Psoas muscle (tissue), 8 donors: Measurements from ENCODE around the gene PCYOX1L. TPM values are rescaled to one million over a fixed set of nuclear protein-coding genes. Genes with fewer than 3 reads are reported as not detected.

Experiments used
- ATAC-seq, 4 donors: fragments of 200-7000 bp; cut with Tn5 transposase; one replicate each; pipeline ENCODE4 v1.9.1; 2020; ENCODE audit warnings: moderate library complexity in 3 of 4, mild to moderate bottlenecking in 2 of 4
- DNase-seq, 2 donors: peaks; one replicate each; pipeline ENCODE4 v3.0.0-alpha.2; 2020
- H3K27ac ChIP-seq: fragments of 200-600 bp; one replicate; pipeline ENCODE4 v1.8.0; 2022
- H3K27me3 ChIP-seq, 3 donors: fragments of 200-600 bp in 1 of 3; one replicate each; pipeline versions ENCODE4 v1.6.1 to v1.8.0; 2013 to 2022; ENCODE audit warnings: low read length in 2 of 3, mild to moderate bottlenecking in 2 of 3, moderate library complexity in 1 of 3; ENCODE audit not compliant: insufficient read depth in 3 of 3
- H3K36me3 ChIP-seq, 2 donors: fragments of 200-600 bp in 1 of 2; one replicate each; pipeline versions ENCODE4 v1.6.1 to v1.8.0; 2013 to 2022; ENCODE audit warnings: low read depth in 1 of 2, mild to moderate bottlenecking in 1 of 2, moderate library complexity in 1 of 2; ENCODE audit not compliant: insufficient read depth in 1 of 2
- H3K4me1 ChIP-seq: fragments of 200-600 bp; one replicate; pipeline ENCODE4 v1.8.0; 2022
- H3K4me3 ChIP-seq: fragments of 200-600 bp; one replicate; pipeline ENCODE4 v1.8.0; 2022; ENCODE audit warnings: mild to moderate bottlenecking
- H3K9me3 ChIP-seq: fragments of 200-600 bp; one replicate; pipeline ENCODE4 v1.8.0; 2022
- WGBS, 3 donors: extraction: QIAGEN DNeasy Blood & Tissue Kit; methylation state at CpG; one replicate each; pipeline versions ENCODE4 v1.1.6 to v1.1.7; 2013; 5-methylcytosine and 5-hydroxymethylcytosine counted together
- intact Hi-C, 2 donors: fragments of 100-400 bp; cut with DNase I; formaldehyde crosslinking; loops; one replicate each; pipeline versions ENCODE4 v1.11.0 to v1.14.2; 2022
- long read RNA-seq, 2 donors: library from polyadenylated mRNA; unstranded; transcript quantifications; one replicate each; pipeline ENCODE4 v2.0.0, GENCODE V29; 2021
- polyA plus RNA-seq, 3 donors: library from polyadenylated mRNA; stranded (reverse); fragments of 200-250 nt; gene quantifications; one replicate each; pipeline ENCODE4 v1.2.3, GENCODE V29; 2013
- total RNA-seq, 4 donors: library from RNA; stranded (reverse); fragmentation: NEBNext Ultra II Directional in 2 of 4; extraction: Animal tissue kit (Norgen Biotek cat#: 25700) in 2 of 4; gene quantifications; one replicate each; pipeline versions ENCODE4 v1.2.1 to v1.2.4, GENCODE V29; 2021 to 2023
- TF ChIP-seq, protein P1 (sequence below): fragments of 200-600 bp; IDR thresholded peaks from one replicate; pipeline ENCODE4 v1.8.0; 2022; ENCODE audit warnings: antibody characterized with exemption
- donor health status: healthy with polysubstance abuse.
- donor health status: DM: no; HTN: no; CAD: no; lungs with moderate emphysema.
- donor health status: Bipolar disorder and iron deficiency.
- donor health status: healthy.
- donor health status: DM: yes; HTN: yes; CAD: no.
- donor health status: DM: no; HTN: no; CAD: no.
- donor health status: DM: no; HTN: no; CAD: no.
- donor health status: DM: yes; HTN: yes; CAD: no.

The PCYOX1L gene, protein sequence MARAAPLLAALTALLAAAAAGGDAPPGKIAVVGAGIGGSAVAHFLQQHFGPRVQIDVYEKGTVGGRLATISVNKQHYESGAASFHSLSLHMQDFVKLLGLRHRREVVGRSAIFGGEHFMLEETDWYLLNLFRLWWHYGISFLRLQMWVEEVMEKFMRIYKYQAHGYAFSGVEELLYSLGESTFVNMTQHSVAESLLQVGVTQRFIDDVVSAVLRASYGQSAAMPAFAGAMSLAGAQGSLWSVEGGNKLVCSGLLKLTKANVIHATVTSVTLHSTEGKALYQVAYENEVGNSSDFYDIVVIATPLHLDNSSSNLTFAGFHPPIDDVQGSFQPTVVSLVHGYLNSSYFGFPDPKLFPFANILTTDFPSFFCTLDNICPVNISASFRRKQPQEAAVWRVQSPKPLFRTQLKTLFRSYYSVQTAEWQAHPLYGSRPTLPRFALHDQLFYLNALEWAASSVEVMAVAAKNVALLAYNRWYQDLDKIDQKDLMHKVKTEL
- total RNA-seq (1 to 10 TPM in 1 of 4 donors, under 1 TPM in 3; 0.65 to 2.7 (median 0.84) TPM), polyA plus RNA-seq (1 to 10 TPM in 1 of 3 donors, under 1 TPM in 2; 0.28 to 1.1 (median 0.70) TPM)
- long read RNA-seq, donor 1, partial matches to known transcripts, result 0 of 1 reads
- long read RNA-seq, donor 1, other reads (novel, unspliced or antisense), result 0 of 1 reads
- long read RNA-seq, donor 2, partial matches to known transcripts, result 0 of 1 reads
- long read RNA-seq, donor 2, other reads (novel, unspliced or antisense), result 0 of 1 reads

DNA sequence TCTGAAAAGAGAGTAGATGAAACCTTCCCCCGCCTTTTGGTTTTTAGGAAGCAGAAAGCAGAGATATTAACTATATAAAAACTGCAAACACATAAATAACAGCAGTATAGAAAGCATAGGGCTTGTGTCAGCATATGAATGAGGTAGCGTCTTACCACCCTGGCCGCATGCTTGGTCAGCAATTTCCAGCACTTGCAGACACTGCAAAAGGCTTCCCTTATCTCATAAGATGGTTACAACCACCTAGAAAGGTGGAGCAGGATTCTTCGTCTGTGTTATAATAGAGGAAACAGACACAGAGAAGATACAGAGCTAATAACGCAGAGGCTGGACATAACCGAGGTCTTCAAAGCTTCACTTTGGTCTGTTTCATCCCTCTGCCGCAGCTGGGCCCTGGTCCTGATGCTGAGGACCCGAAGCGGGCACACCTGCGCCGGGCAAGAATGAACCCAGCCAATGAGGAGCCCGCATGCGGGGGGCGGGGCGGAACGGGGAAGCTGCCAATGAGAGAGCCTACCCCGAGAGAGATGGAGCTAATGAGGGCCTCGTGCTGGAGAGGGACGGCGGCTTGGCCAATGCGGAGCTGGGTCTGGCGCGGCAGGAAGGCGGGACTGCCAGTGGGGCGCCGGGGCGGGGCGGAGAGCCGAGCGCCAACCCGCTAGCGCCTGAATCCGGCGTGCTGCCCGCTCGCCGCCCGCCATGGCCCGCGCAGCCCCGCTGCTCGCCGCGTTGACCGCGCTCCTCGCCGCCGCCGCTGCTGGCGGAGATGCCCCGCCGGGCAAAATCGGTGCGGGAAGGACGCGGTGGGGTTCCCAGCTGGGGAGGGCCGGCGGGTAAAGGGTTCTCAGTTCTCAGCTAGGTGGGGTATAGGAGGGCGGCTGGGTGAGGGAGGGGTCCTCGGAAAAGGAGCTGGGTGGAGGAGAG is at the start of gene PCYOX1L:
PCYOX1L (plus strand) TSS at position 677 of the 924 bp plus-strand sequence; CDS start at position 700, 23 bp downstream.
- H3K4me3 ChIP-seq, result peak within 1 kb of the TSS; percentile 75
- intact Hi-C loops, result no loop called here
- H3K27ac ChIP-seq, result peak within 1 kb of the TSS; percentile 46
- TF ChIP-seq, protein P1, sequence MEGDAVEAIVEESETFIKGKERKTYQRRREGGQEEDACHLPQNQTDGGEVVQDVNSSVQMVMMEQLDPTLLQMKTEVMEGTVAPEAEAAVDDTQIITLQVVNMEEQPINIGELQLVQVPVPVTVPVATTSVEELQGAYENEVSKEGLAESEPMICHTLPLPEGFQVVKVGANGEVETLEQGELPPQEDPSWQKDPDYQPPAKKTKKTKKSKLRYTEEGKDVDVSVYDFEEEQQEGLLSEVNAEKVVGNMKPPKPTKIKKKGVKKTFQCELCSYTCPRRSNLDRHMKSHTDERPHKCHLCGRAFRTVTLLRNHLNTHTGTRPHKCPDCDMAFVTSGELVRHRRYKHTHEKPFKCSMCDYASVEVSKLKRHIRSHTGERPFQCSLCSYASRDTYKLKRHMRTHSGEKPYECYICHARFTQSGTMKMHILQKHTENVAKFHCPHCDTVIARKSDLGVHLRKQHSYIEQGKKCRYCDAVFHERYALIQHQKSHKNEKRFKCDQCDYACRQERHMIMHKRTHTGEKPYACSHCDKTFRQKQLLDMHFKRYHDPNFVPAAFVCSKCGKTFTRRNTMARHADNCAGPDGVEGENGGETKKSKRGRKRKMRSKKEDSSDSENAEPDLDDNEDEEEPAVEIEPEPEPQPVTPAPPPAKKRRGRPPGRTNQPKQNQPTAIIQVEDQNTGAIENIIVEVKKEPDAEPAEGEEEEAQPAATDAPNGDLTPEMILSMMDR, result no peak
- peaks cover 4% of the 10 kb centered on the region for H3K4me1 ChIP-seq
- H3K9me3 ChIP-seq, result no peaks in the 10 kb centered on the region
- 1 to 3% (median 2%) methylated on average over 44 to 61 of the region's 61 CpGs for WGBS, 3 donors
- H3K36me3 ChIP-seq, result peaks cover 0 to 35% of the 10 kb centered on the region in 2 donors
- ATAC-seq (peak; percentile 100), DNase-seq (peak; percentile 96 to 98)
- H3K27me3 ChIP-seq, result no peaks in the 10 kb centered on the region

DNA sequence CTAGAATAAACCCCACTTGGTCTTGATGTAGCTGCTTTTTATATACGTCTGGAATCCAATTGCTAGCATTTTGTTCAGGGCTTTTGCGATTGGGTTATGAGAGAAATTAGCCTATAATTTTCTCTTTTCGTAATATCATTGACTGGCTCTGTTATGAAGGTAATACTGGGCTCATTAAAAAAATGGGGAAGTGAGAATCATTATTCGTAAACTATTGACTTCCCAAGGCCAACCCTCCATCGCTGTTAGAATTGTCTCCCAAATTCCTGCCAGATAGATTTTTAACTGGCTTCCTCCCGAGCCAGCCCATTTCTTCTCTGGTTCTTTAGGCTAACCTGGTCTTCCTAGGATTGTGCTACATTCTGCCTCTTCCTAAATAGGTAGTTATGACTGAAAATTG is 48.5 kb upstream of the PCYOX1L start:
- Histone ChIP-seq H3K4me3 (no peak overlapping the region), H3K9me3 (no peaks in the 10 kb centered on the region), H3K4me1 (peaks cover 36% of the 10 kb centered on the region), H3K27me3 (no peaks in the 10 kb centered on the region), H3K36me3 (peaks cover 0 to 62% of the 10 kb centered on the region in 2 donors), H3K27ac (no peak overlapping the region)
- intact Hi-C loops, result no loop called here
- ATAC-seq, result no peak
- TF ChIP-seq, protein P1, result no peak
- DNase-seq, result no peak
- WGBS, 3 donors, result 83 to 89% (median 84%) methylated on average over 6 of the region's 6 CpGs

DNA sequence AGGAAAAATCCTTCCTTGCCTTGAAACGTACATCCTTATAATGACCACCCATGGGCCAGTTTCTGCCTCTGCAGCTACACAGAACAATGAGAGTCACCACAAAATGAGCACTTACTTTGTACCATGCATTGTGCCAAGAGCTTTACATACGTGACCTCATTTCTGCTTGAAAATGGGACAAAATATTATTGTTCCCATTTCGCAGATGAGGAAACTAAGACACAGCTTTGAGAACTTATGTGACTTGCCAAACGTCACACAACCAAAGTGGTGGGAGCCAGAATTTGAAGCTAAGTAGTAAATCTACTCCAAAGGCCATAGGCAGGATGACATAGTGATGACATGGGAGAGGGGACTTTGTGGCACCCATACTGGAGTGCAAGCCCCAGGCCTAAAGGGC is 47.4 kb upstream of the PCYOX1L start:
- intact Hi-C loops, result loop anchor here in 1 of 2 donors (5.0 kb wide), 1 partner anchor 38 kb away; the partner anchor contains the start of gene AFAP1L1
- Histone ChIP-seq H3K27ac (peak overlapping the region; percentile 77), H3K27me3 (no peaks in the 10 kb centered on the region), H3K4me3 (no peak overlapping the region), H3K9me3 (no peaks in the 10 kb centered on the region), H3K4me1 (peaks cover 42% of the 10 kb centered on the region), H3K36me3 (peaks cover 0 to 51% of the 10 kb centered on the region in 2 donors)
- TF ChIP-seq, protein P1, result no peak
- ATAC-seq (no peak), DNase-seq (no peak)
- 79 to 87% (median 84%) methylated on average over 4 of the region's 4 CpGs for WGBS, 3 donors

DNA sequence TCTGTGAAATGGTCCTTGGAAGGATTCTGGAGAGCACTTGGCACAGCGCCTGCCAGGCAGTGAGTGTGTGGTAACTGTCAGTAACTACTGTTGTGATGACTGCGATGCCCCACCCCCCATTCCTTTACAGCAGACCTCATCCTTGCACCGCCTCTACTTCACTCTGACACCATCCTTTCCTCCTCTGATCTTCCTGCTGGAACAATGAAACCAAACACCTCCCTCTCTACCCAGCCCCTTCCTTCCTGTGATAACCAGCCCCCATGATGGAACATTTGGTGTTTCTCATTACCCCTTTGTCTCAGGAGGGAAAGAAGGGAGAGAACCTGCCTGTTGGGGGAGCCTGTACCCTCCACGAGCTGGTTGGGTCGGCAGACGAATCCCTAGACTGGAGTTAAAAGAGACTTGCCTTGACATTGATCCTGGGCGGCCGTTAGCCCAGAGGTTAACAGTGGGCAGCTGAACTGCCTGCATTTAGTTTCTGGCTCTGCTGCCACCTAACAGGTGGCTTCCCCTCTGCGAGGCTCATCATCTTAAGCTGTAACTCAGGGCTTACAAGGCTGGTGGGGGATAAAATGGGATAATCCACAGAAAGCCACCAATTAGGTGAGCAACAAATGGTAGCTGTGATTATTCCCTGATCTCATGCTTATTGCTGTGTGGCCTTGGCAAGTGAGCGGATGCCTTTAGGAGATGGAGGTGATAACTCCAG is 46.7 kb upstream of the PCYOX1L start:
- H3K36me3 ChIP-seq, result peaks cover 0 to 50% of the 10 kb centered on the region in 2 donors
- H3K27ac ChIP-seq, result peak overlapping the region; percentile 77
- H3K27me3 ChIP-seq, result no peaks in the 10 kb centered on the region
- TF ChIP-seq, protein P1, result no peak
- 47 to 62% (median 52%) methylated on average over 10 of the region's 10 CpGs for WGBS, 3 donors
- ATAC-seq, result peak in 2 of 4 donors; percentile 30 to 34
- DNase-seq, result peak; percentile 59 to 78
- H3K4me1 ChIP-seq, result peaks cover 42% of the 10 kb centered on the region
- intact Hi-C loops, result loop anchor here in 1 of 2 donors (5.0 kb wide), 1 partner anchor 39 kb away; the partner anchor contains the start of gene AFAP1L1
- H3K9me3 ChIP-seq, result no peaks in the 10 kb centered on the region
- H3K4me3 ChIP-seq, result no peak overlapping the region
